ENCODE measurements around the gene ADAMTS10.
"Not testable (repeated sequence)": the region's sequence is repeated elsewhere in the genome, so short reads cannot be mapped to it uniquely, and the experiment has no call there.

Gene ADAMTS10

GRCh38 chr19:8618751-8619150 is 8.2 kb upstream of the ADAMTS10 start:
- H3K4me3 ChIP-seq (ENCODE audit: low read length), result no peak overlapping the region
- no peaks in the 10 kb centered on the region for H3K36me3 ChIP-seq (ENCODE audit: insufficient read depth, low read length)
- no peaks in the 10 kb centered on the region for H3K9me3 ChIP-seq (ENCODE audit: insufficient read depth, low read depth, low read length)
- H3K27me3 ChIP-seq (ENCODE audit: insufficient read depth, low read length), result no peaks in the 10 kb centered on the region
- WGBS, result 81% methylated on average over 8 of the region's 8 CpGs
- no peaks in the 10 kb centered on the region for H3K4me1 ChIP-seq (ENCODE audit: insufficient read depth, low read length)
- no peak overlapping the region for H3K9ac ChIP-seq (ENCODE audit: low read depth, low read length)
- H3K27ac ChIP-seq (ENCODE audit: low read depth, low read length), result no peak overlapping the region

DNA sequence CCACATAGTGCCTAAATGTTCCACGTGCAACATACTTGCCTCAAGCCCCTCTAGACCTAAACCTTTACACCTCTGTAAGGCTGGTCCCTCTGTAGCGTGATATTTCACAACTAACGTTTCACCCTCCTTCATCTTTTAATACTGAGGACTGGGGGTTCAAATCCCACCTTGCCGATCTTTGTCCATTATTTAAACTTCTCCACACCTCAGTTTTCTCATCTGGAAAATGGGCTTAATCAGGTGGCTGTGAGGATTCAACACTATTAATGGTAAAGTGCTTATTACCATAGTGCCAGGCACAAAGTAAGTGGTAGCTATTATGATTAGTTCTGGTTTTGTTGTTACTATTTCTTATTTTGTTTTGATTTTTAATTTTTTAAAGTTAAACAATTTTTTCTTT is 7.5 kb upstream of the ADAMTS10 start:
- no peak overlapping the region for H3K27ac ChIP-seq (ENCODE audit: low read depth, low read length)
- no peak overlapping the region for H3K4me3 ChIP-seq (ENCODE audit: low read length)
- 98% methylated on average over 4 of the region's 4 CpGs for WGBS
- no peaks in the 10 kb centered on the region for H3K36me3 ChIP-seq (ENCODE audit: insufficient read depth, low read length)
- no peaks in the 10 kb centered on the region for H3K9me3 ChIP-seq (ENCODE audit: insufficient read depth, low read depth, low read length)
- H3K9ac ChIP-seq (ENCODE audit: low read depth, low read length), result no peak overlapping the region
- no peaks in the 10 kb centered on the region for H3K27me3 ChIP-seq (ENCODE audit: insufficient read depth, low read length)
- H3K4me1 ChIP-seq (ENCODE audit: insufficient read depth, low read length), result no peaks in the 10 kb centered on the region

- H3K36me3 ChIP-seq (ENCODE audit: insufficient read depth, low read length); H3K4me1 ChIP-seq (ENCODE audit: insufficient read depth, low read length); H3K9ac ChIP-seq (ENCODE audit: low read depth, low read length); H3K27ac ChIP-seq (ENCODE audit: low read depth, low read length); H3K4me3 ChIP-seq (ENCODE audit: low read length); H3K27me3 ChIP-seq (ENCODE audit: insufficient read depth, low read length); H3K9me3 ChIP-seq (ENCODE audit: insufficient read depth, low read depth, low read length): not testable (repeated sequence)
- WGBS, result 77% methylated on average over 15 of the region's 15 CpGs
These were observed 6.8 kb upstream of the ADAMTS10 start for GRCh38 chr19:8617325-8617724.

DNA sequence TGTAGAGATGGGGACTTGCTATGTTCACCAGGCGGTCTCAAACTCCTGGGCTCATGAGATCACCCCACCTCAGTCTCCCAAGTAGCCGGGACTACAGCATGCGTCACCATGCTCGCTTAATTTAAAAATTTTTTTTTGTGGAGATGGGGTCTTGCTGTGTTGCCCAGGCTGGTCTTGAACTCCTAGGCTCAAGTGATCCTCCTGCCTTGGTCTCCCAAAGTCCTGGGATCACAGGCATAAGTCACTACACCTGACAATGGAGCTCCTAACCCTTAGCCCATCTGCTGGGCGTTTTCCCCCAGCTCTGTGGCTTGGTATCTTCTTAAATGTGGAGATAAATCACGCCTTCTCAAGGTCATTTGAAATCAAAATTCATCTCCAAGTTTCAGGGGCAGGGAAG is 6.3 kb upstream of the ADAMTS10 start:
- Histone ChIP-seq H3K4me3 (ENCODE audit: low read length) (no peak overlapping the region), H3K36me3 (ENCODE audit: insufficient read depth, low read length) (no peaks in the 10 kb centered on the region), H3K27me3 (ENCODE audit: insufficient read depth, low read length) (no peaks in the 10 kb centered on the region), H3K9ac (ENCODE audit: low read depth, low read length) (no peak overlapping the region), H3K27ac (ENCODE audit: low read depth, low read length) (no peak overlapping the region), H3K4me1 (ENCODE audit: insufficient read depth, low read length) (peaks cover 3% of the 10 kb centered on the region), H3K9me3 (ENCODE audit: insufficient read depth, low read depth, low read length) (no peaks in the 10 kb centered on the region)
- WGBS, result 93% methylated on average over 5 of the region's 6 CpGs

DNA sequence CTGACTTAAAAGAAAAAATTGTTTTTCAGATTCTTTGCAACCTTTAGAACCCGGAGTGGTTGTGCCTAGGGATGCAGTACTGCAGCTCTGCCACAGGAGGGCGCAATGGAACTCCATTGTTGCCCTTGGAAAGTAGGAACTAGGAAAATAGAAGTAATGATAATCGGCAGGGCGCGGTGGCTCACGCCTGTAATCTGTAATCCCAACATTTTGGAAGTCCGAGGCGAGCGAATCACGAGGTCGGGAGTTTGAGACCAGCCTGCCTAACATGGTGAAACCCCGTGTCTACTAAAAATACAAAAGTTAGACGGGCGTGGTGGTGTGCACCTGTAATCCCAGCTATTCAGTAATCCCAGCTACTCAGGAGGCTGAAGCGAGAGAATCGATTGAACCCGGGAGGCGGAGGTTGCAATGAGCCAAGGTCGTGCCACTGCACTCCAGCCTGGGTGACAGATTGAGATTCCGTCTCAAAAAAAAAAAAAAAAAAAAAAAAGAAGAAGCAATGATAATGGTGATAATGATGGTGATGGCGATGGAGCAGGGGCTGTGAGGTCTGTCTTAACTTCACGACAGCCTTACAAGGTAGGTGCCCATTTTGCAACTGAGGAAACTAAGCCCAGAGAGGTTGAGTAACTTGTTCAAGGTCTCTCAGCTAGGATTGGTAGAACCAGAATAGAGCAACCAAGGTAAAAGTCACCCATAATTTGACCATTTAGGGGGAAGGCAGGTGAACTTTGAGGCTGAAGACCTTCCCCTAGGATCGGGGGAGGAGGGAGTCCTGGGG is 5.5 kb upstream of the ADAMTS10 start:
- H3K36me3 ChIP-seq (ENCODE audit: insufficient read depth, low read length), result no peaks in the 10 kb centered on the region
- H3K4me3 ChIP-seq (ENCODE audit: low read length), result no peak overlapping the region
- no peaks in the 10 kb centered on the region for H3K27me3 ChIP-seq (ENCODE audit: insufficient read depth, low read length)
- H3K9me3 ChIP-seq (ENCODE audit: insufficient read depth, low read depth, low read length), result no peaks in the 10 kb centered on the region
- 52% methylated on average over 23 of the region's 23 CpGs for WGBS
- no peak overlapping the region for H3K9ac ChIP-seq (ENCODE audit: low read depth, low read length)
- no peak overlapping the region for H3K27ac ChIP-seq (ENCODE audit: low read depth, low read length)
- peaks cover 9% of the 10 kb centered on the region for H3K4me1 ChIP-seq (ENCODE audit: insufficient read depth, low read length)

DNA sequence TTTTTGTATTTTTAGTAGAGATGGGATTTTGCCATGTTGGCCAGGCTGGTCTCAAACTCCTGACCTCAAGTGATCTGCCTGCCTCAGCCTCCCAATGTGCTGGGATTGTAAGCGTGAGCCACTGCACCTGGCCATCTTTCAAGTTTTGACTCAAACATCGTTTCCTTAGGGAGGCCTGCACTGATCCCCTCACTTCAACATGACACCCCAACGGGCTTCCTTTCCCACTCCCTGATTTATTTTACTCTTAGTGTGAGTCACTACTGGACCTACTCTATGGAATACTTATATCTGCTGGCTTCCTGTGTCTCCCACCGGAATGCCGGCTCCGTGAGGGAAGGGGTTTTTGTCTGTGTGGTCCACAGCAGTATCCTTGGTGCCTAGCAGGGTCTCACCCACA is 4.5 kb upstream of the ADAMTS10 start:
- no peak overlapping the region for H3K27ac ChIP-seq (ENCODE audit: low read depth, low read length)
- H3K36me3 ChIP-seq (ENCODE audit: insufficient read depth, low read length), result no peaks in the 10 kb centered on the region
- 83% methylated on average over 6 of the region's 6 CpGs for WGBS
- no peak overlapping the region for H3K4me3 ChIP-seq (ENCODE audit: low read length)
- H3K27me3 ChIP-seq (ENCODE audit: insufficient read depth, low read length), result no peaks in the 10 kb centered on the region
- peaks cover 9% of the 10 kb centered on the region for H3K4me1 ChIP-seq (ENCODE audit: insufficient read depth, low read length)
- no peak overlapping the region for H3K9ac ChIP-seq (ENCODE audit: low read depth, low read length)
- H3K9me3 ChIP-seq (ENCODE audit: insufficient read depth, low read depth, low read length), result no peaks in the 10 kb centered on the region

GRCh38 chr19:8614455-8614854 is 3.9 kb upstream of the ADAMTS10 start:
- Histone ChIP-seq H3K9ac (ENCODE audit: low read depth, low read length) (no peak overlapping the region), H3K27ac (ENCODE audit: low read depth, low read length) (no peak overlapping the region), H3K9me3 (ENCODE audit: insufficient read depth, low read depth, low read length) (no peaks in the 10 kb centered on the region), H3K36me3 (ENCODE audit: insufficient read depth, low read length) (no peaks in the 10 kb centered on the region), H3K27me3 (ENCODE audit: insufficient read depth, low read length) (no peaks in the 10 kb centered on the region), H3K4me3 (ENCODE audit: low read length) (no peak overlapping the region), H3K4me1 (ENCODE audit: insufficient read depth, low read length) (peaks cover 9% of the 10 kb centered on the region)
- WGBS, result 87% methylated on average over 2 of the region's 2 CpGs

GRCh38 chr19:8612807-8613171 is 2.3 kb upstream of the ADAMTS10 start:
- Histone ChIP-seq H3K9ac (ENCODE audit: low read depth, low read length) (no peak overlapping the region), H3K9me3 (ENCODE audit: insufficient read depth, low read depth, low read length) (no peaks in the 10 kb centered on the region), H3K27me3 (ENCODE audit: insufficient read depth, low read length) (no peaks in the 10 kb centered on the region), H3K4me1 (ENCODE audit: insufficient read depth, low read length) (peaks cover 20% of the 10 kb centered on the region), H3K4me3 (ENCODE audit: low read length) (no peak overlapping the region), H3K36me3 (ENCODE audit: insufficient read depth, low read length) (no peaks in the 10 kb centered on the region), H3K27ac (ENCODE audit: low read depth, low read length) (no peak overlapping the region)
- WGBS, result 88% methylated on average over 5 of the region's 5 CpGs

DNA sequence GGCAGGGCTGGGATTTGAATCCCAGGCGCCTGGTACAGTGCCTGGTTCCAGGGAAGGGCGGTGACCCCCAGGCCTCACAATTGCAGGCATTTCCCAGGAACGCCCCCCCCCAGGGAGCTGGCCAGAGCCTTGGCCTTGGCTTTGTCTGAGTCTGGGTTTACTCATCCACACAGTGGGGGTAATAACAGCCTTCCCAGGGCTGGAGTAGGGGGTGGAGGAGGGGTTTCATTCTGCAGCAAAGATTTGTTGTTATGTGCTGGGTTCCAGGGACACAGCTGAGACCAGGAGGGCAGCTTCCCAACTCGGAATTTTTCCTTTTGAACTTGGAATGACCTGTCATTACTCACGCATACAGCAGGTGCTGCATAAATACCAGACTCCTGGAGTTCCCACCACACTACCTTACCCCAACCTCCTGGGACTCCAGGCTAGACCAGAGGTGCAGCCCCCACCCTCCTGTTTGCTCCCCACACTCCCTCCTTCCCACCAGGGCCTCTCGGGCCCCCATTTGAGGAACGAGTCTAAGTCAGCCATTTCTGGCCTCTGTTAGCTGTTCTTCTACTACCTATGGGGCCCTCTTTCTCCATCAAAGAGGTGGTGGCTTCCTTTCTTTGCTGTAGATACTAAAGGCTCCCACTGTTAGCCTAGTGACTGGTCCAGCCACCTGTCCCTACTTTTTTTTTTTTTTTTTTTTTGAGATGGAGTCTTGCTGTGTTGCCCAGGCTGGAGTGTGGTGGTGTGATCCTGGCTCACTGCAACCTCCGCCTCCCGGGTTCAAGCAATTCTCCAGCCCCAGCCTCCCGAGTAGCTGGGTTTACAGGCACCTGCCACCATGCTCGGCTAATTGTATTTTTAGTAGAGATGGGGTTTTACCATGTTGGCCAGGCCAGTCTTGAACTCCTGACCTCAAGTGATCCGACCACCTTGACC is 1.6 kb upstream of the ADAMTS10 start:
- H3K4me1 ChIP-seq (ENCODE audit: insufficient read depth, low read length), result peaks cover 20% of the 10 kb centered on the region
- H3K27me3 ChIP-seq (ENCODE audit: insufficient read depth, low read length), result no peaks in the 10 kb centered on the region
- no peaks in the 10 kb centered on the region for H3K9me3 ChIP-seq (ENCODE audit: insufficient read depth, low read depth, low read length)
- 51% methylated on average over 10 of the region's 12 CpGs for WGBS
- peak overlapping the region; percentile 86; the same call in 1 of the 2 replicates for H3K27ac ChIP-seq (ENCODE audit: low read depth, low read length)
- no peak overlapping the region for H3K9ac ChIP-seq (ENCODE audit: low read depth, low read length)
- no peaks in the 10 kb centered on the region for H3K36me3 ChIP-seq (ENCODE audit: insufficient read depth, low read length)
- peak overlapping the region; percentile 9; the same call in 1 of the 2 replicates for H3K4me3 ChIP-seq (ENCODE audit: low read length)

GRCh38 chr19:8611391-8611876 is 919 bp upstream of the ADAMTS10 start:
- Histone ChIP-seq H3K9me3 (ENCODE audit: insufficient read depth, low read depth, low read length) (no peaks in the 10 kb centered on the region), H3K36me3 (ENCODE audit: insufficient read depth, low read length) (no peaks in the 10 kb centered on the region), H3K27me3 (ENCODE audit: insufficient read depth, low read length) (no peaks in the 10 kb centered on the region), H3K27ac (ENCODE audit: low read depth, low read length) (peak overlapping the region; percentile 86; the same call in 1 of the 2 replicates), H3K9ac (ENCODE audit: low read depth, low read length) (no peak overlapping the region), H3K4me1 (ENCODE audit: insufficient read depth, low read length) (peaks cover 20% of the 10 kb centered on the region), H3K4me3 (ENCODE audit: low read length) (peak overlapping the region; percentile 9; the same call in 1 of the 2 replicates)
- 23% methylated on average over 18 of the region's 18 CpGs for WGBS

GRCh38 chr19:8610936-8611300 is 403 bp upstream of the ADAMTS10 start:
- H3K36me3 ChIP-seq (ENCODE audit: insufficient read depth, low read length), result no peaks in the 10 kb centered on the region
- peaks cover 20% of the 10 kb centered on the region for H3K4me1 ChIP-seq (ENCODE audit: insufficient read depth, low read length)
- no peaks in the 10 kb centered on the region for H3K27me3 ChIP-seq (ENCODE audit: insufficient read depth, low read length)
- H3K9me3 ChIP-seq (ENCODE audit: insufficient read depth, low read depth, low read length), result no peaks in the 10 kb centered on the region
- WGBS, result 2% methylated on average over 8 of the region's 9 CpGs
- peak overlapping the region; percentile 91; the same call in 1 of the 2 replicates for H3K27ac ChIP-seq (ENCODE audit: low read depth, low read length)
- peak overlapping the region; percentile 63; the same call in 1 of the 2 replicates for H3K4me3 ChIP-seq (ENCODE audit: low read length)
- no peak overlapping the region for H3K9ac ChIP-seq (ENCODE audit: low read depth, low read length)

All from HUES64 (cell line).